Stomach (tissue), 9 donors: ENCODE measurements around the gene ODAD4. TPM values are rescaled to one million over a fixed set of nuclear protein-coding genes. Genes with fewer than 3 reads are reported as not detected.

ENCODE experiments used
- DNase-seq, 2 donors: peaks; one replicate each; pipeline versions ENCODE4 v3.0.0 to v3.0.0-alpha.2; 2013 to 2019
- H3K27ac ChIP-seq, 5 donors: fragments of 200-600 bp in 4 of 5; sonication (generic) in 4 of 5; one replicate each; pipeline ENCODE4 v1.5.1; 2013 to 2019; ENCODE audit warnings: mild to moderate bottlenecking in 1 of 5, moderate library complexity in 1 of 5
- H3K27me3 ChIP-seq, 3 donors: fragments of 200-600 bp; sonication (generic); one replicate each; pipeline ENCODE4 v1.5.1; 2017 to 2019; ENCODE audit warnings: mixed run types in 1 of 3
- H3K36me3 ChIP-seq, 4 donors: fragments of 200-600 bp; sonication (generic); 1 replicate in 3 of 4; 2 replicates in 1 of 4; pipeline ENCODE4 v1.5.1; 2016 to 2019
- H3K4me1 ChIP-seq, 4 donors: fragments of 200-600 bp; sonication (generic); one replicate each; pipeline ENCODE4 v1.5.1; 2016 to 2019
- H3K4me3 ChIP-seq, 4 donors: fragments of 200-600 bp; sonication (generic) in 3 of 4; one replicate each; pipeline ENCODE4 v1.5.1; 2016 to 2019; ENCODE audit warnings: mild to moderate bottlenecking in 1 of 4
- H3K9me3 ChIP-seq, 4 donors: fragments of 200-600 bp; sonication (generic); one replicate each; pipeline ENCODE4 v1.5.1; 2016 to 2019
- CTCF ChIP-seq, 7 experiments: fragments of 450-650 bp in 4 of 7; fragments of 200-600 bp in 3 of 7; sonication (generic) in 3 of 7; IDR thresholded peaks; one replicate each; pipeline ENCODE4 v1.5.1; 2016 to 2019; ENCODE audit warnings: antibody characterized with exemption in 7 of 7, control low read depth in 2 of 7, mild to moderate bottlenecking in 1 of 7
- EP300 ChIP-seq: sonication (generic); formaldehyde crosslinking; IDR thresholded peaks from one replicate; pipeline ENCODE4 v1.6.1; 2017; ENCODE audit warnings: antibody characterized with exemption
- POLR2A ChIP-seq, 4 donors: fragments of 450-650 bp; IDR thresholded peaks; one replicate each; pipeline ENCODE4 v1.6.1; 2016; ENCODE audit warnings: antibody characterized with exemption in 4 of 4, control low read depth in 2 of 4, mild to moderate bottlenecking in 1 of 4, moderate library complexity in 1 of 4
- POLR2AphosphoS5 ChIP-seq, 3 donors: sonication (generic); formaldehyde crosslinking; IDR thresholded peaks; one replicate each; pipeline ENCODE4 v1.6.1; 2016; ENCODE audit warnings: antibody characterized with exemption in 3 of 3
- WGBS, 5 donors: extraction: QIAGEN DNeasy Blood & Tissue Kit in 3 of 5; methylation state at CpG; one replicate each; pipeline versions ENCODE4 v1.1.5 to v1.1.7; 2013 to 2018; 5-methylcytosine and 5-hydroxymethylcytosine counted together
- intact Hi-C: fragments of 100-400 bp; cut with DNase I; formaldehyde crosslinking; loops from one replicate; pipeline ENCODE4 v1.15.1; 2023; ENCODE audit warnings: low total_unique reads
- polyA plus RNA-seq, 3 donors: library from polyadenylated mRNA; stranded (reverse); fragments of 200-250 nt; gene quantifications; one replicate each; pipeline ENCODE4 v1.2.3, GENCODE V29; 2013
- total RNA-seq, 5 donors: library from RNA; depleted of rRNA; stranded (reverse); fragments of >200 nt; gene quantifications; one replicate each; pipeline versions ENCODE4 v1.1.0 to v1.2.3, GENCODE V29; 2014 to 2016
- donor health status: healthy with polysubstance abuse.
- donor health status: Bipolar disorder and iron deficiency.
- donor health status: healthy.

ODAD4 gene
- total and polyA plus RNA-seq, 8 donors, result 0.78 to 2.1 (median 1.0) TPM; not detected in 4

DNA sequence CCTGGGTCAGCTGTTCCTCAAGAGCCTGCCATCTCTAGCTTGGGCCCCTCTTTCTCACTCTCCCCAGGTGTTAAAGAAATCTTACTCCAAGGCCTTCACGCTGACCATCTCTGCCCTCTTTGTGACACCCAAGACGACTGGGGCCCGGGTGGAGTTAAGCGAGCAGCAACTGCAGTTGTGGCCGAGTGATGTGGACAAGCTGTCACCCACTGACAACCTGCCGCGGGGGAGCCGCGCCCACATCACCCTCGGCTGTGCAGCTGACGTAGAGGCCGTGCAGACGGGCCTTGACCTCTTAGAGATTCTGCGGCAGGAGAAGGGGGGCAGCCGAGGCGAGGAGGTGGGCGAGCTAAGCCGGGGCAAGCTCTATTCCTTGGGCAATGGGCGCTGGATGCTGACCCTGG is 43.0 kb downstream of the ODAD4 start:
- intact Hi-C loops, result no loop called here
- Histone ChIP-seq H3K4me1 (peaks cover 22 to 93% (median 67%) of the 10 kb centered on the region in 4 donors), H3K36me3 (peaks cover 47 to 100% (median 96%) of the 10 kb centered on the region in 4 donors), H3K27me3 (no peaks in the 10 kb centered on the region), H3K27ac (peak overlapping the region; percentile 62 to 74 (median 70)), H3K4me3 (no peak overlapping the region), H3K9me3 (no peaks in the 10 kb centered on the region)
- 40 to 62% (median 50%) methylated on average over 11 to 19 of the region's 19 CpGs for WGBS, 5 donors
- TF ChIP-seq POLR2AphosphoS5 (IDR thresholded peaks at IDR 0.05) (no peak), CTCF (IDR thresholded peaks at IDR 0.05) (no peak), POLR2A (IDR thresholded peaks at IDR 0.05) (no peak), EP300 (no peak)
- no peak for DNase-seq

DNA sequence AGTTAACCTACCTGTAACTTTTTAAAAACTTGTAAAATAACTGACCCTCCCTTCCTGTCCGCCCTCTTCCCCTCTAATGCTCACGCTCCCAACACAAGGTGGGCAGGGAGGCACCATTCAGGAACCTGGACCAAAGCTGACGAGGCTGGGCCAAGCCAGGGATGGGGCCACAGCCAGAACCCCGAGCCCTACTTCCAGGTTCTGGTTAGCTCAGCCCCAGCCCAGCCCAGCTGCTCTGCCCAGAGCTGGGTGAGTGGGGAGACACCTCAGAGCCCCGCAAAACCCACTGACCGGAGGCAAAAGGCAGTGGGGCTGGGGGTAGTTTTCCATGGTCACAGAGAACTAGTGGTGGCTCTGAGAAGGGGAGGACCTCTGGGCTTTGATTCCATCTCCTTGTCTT is 43.6 kb downstream of the ODAD4 start:
- H3K4me3 ChIP-seq, result no peak overlapping the region
- no peaks in the 10 kb centered on the region for H3K9me3 ChIP-seq
- H3K4me1 ChIP-seq, result peaks cover 22 to 88% (median 64%) of the 10 kb centered on the region in 4 donors
- no peak for DNase-seq
- peaks cover 52 to 100% (median 96%) of the 10 kb centered on the region in 4 donors for H3K36me3 ChIP-seq
- no peak for TF ChIP-seq EP300
- no peak for TF ChIP-seq CTCF (IDR thresholded peaks at IDR 0.05)
- no peak for TF ChIP-seq POLR2A (IDR thresholded peaks at IDR 0.05)
- no peak for TF ChIP-seq POLR2AphosphoS5 (IDR thresholded peaks at IDR 0.05)
- H3K27ac ChIP-seq, result peak overlapping the region; percentile 11 to 74 (median 70)
- H3K27me3 ChIP-seq, result no peaks in the 10 kb centered on the region
- WGBS, 5 donors, result 80 to 89% (median 86%) methylated on average over 6 of the region's 6 CpGs
- intact Hi-C loops, result no loop called here

DNA sequence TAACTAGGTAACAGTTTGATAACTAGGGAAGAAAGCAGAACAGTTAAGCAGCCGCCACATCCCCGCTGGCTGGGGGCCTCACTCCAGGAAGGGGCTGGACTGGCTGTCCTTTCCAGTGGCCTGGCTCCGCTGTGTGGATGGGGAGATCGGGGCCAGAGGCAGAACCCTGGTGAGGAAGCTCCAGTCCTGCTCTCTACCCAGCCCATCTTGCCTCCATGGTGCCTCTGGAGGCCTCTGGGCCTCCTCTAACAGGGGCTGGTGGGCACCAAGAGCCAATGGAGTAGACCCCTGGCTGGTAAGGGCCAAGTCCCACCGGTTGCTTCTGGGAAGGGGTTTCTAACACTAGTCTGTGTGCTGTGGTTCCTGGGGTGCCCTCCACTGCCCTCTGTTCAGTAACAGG is 44.2 kb downstream of the ODAD4 start:
- intact Hi-C loops, result no loop called here
- Histone ChIP-seq H3K4me3 (no peak overlapping the region), H3K4me1 (peaks cover 22 to 82% (median 60%) of the 10 kb centered on the region in 4 donors), H3K27ac (peak overlapping the region in 3 of 5 donors; percentile 49 to 74 (median 70)), H3K36me3 (peaks cover 54 to 99% (median 96%) of the 10 kb centered on the region in 4 donors), H3K9me3 (no peaks in the 10 kb centered on the region), H3K27me3 (no peaks in the 10 kb centered on the region)
- WGBS, 5 donors, result 87 to 94% (median 92%) methylated on average over 3 to 5 of the region's 5 CpGs
- DNase-seq, result no peak
- TF ChIP-seq POLR2A (IDR thresholded peaks at IDR 0.05) (no peak), CTCF (IDR thresholded peaks at IDR 0.05) (no peak), EP300 (no peak), POLR2AphosphoS5 (IDR thresholded peaks at IDR 0.05) (no peak)

- no peaks in the 10 kb centered on the region for H3K9me3 ChIP-seq
- H3K36me3 ChIP-seq, result peaks cover 57 to 100% (median 98%) of the 10 kb centered on the region in 4 donors
- no peaks in the 10 kb centered on the region for H3K27me3 ChIP-seq
- H3K4me1 ChIP-seq, result peaks cover 22 to 75% (median 57%) of the 10 kb centered on the region in 4 donors
- intact Hi-C loops, result no loop called here
- H3K27ac ChIP-seq, result peak overlapping the region in 4 of 5 donors; percentile 6 to 74 (median 60)
- no peak for TF ChIP-seq CTCF (IDR thresholded peaks at IDR 0.05)
- no peak for TF ChIP-seq POLR2AphosphoS5 (IDR thresholded peaks at IDR 0.05)
- no peak for TF ChIP-seq POLR2A (IDR thresholded peaks at IDR 0.05)
- no peak for TF ChIP-seq EP300
- H3K4me3 ChIP-seq, result no peak overlapping the region
- WGBS, 5 donors, result 85 to 90% (median 88%) methylated on average over 8 to 9 of the region's 9 CpGs
- DNase-seq, result no peak
These were observed 45.0 kb downstream of the ODAD4 start for GRCh38 chr17:41975099-41976083.
